Posterior vena cava (tissue), 2 donors: Measurements from ENCODE around the gene LYSMD3. TPM values are rescaled to one million over a fixed set of nuclear protein-coding genes. Genes with fewer than 3 reads are reported as not detected.
"Not testable (repeated sequence)": the region's sequence is repeated elsewhere in the genome, so short reads cannot be mapped to it uniquely, and the experiment has no call there.

ENCODE experiments used
- DNase-seq: peaks from one replicate; pipeline ENCODE4 v3.0.0-alpha.2; 2020; ENCODE audit warnings: low spot score
- intact Hi-C, 2 donors: fragments of 100-400 bp; cut with DNase I; formaldehyde crosslinking; loops; one replicate each; pipeline versions ENCODE4 v1.14.1 to v1.14.2; 2022 to 2023
- long read RNA-seq, 2 donors: library from polyadenylated mRNA; unstranded; transcript quantifications; one replicate each; pipeline ENCODE4 v2.0.0, GENCODE V29; 2020 to 2021
- total RNA-seq, 2 donors: library from RNA; stranded (reverse); fragmentation: NEBNext Ultra II Directional; extraction: Animal tissue kit (Norgen Biotek cat#: 25700); gene quantifications; one replicate each; pipeline ENCODE4 v1.2.1, GENCODE V29; 2021
- donor health status: DM: yes; HTN: yes; CAD: no.
- donor health status: DM: yes; HTN: yes; CAD: no.

Gene LYSMD3
- 10 to 100 TPM; 20.7 to 31.1 TPM for total RNA-seq
- long read RNA-seq, donor 1, full-length matches to known transcripts = 6 of 9 reads
- long read RNA-seq, donor 1, partial matches to known transcripts = 0 of 9 reads
- long read RNA-seq, donor 1, other reads (novel, unspliced or antisense) = 3 of 9 reads
- long read RNA-seq, donor 2, full-length matches to known transcripts = 2 of 7 reads
- long read RNA-seq, donor 2, partial matches to known transcripts = 0 of 7 reads
- long read RNA-seq, donor 2, other reads (novel, unspliced or antisense) = 5 of 7 reads

DNA sequence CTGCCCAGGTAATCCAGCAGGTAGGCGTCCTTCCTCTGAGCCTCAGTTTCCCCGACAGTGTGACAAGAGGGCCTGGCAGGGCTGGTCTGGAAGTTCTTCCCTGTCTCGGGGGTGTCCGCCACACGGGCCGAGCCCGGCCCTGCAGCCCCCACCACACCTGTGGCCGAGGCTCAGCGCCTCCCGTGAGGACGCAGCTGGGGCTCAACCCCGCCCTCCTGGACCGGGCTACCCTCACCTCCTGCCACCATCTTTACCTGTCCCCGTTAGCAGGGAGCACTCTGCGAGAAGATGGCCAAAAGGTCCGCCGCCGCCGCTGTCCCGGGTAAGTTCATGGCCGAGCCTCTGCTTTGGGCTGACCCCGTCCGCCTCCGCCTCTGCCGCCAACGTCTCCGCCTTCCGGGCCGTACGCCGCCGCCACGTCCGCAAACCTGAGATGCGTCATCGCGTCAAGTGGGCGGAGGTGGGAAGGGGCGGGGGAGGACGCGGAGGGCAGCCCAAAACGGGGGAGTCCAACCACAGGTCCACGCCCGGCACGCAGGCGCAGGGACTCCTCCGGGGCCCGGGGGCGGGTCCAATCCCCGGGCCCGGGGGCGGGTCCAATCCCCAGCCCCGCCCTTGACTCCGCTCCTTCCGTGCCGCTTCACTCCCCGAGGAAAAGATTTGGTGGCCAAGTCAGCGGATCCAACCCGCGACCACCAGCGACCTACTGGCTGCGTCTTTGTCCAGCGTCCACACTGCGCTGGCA, at the start of gene LYSMD3:
Gene LYSMD3 (minus strand): TSS at position 391 of the 745 bp plus-strand sequence. CDS start 4,295 bp downstream, outside the sequence.
- intact Hi-C loops = loop anchor here in 1 of 2 donors (5.0 kb wide), 1 partner anchor 87 kb away; no protein-coding TSS in a partner anchor
- DNase-seq = peak; percentile 99

DNA sequence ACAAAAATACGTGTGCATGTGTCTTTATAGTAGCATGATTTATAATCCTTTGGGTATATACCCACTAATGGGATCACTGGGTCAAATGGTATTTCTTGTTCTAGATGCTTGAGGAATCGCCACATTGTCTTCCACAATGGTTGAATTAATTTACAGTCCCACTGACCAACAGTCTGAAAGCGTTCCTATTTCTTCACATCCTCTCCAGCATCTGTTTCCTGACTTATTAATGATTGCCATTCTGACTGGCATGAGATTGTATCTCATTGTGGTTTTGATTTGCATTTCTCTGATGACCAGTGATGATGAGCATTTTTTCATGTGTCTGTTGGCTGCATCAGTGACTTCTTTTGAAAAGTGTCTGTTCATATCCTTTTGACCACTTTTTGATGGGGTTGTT, 47.2 kb upstream of the LYSMD3 start:
- DNase-seq, intact Hi-C loops: not testable (repeated sequence)

DNA sequence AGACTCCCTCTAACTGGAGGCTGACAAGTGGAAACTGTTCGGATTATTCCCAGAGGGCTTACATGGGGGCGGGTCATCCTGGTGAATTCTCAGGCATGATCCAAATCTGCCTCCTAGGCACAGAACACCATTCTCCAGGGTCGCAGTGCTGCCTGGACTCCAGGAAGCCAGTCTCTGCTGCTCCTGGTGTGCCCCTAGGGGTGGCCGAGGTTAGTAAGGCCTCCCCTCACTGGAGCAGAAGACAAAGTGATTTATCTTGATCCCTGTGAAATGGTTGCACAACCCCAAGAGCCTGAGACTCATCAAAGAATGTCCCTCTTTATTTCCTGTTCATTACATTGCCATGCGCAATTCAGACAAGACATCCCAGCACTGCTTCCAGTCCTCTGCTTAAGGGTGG, 46.3 kb upstream of the LYSMD3 start:
- no peak for DNase-seq
- intact Hi-C loops = no loop called here

DNA sequence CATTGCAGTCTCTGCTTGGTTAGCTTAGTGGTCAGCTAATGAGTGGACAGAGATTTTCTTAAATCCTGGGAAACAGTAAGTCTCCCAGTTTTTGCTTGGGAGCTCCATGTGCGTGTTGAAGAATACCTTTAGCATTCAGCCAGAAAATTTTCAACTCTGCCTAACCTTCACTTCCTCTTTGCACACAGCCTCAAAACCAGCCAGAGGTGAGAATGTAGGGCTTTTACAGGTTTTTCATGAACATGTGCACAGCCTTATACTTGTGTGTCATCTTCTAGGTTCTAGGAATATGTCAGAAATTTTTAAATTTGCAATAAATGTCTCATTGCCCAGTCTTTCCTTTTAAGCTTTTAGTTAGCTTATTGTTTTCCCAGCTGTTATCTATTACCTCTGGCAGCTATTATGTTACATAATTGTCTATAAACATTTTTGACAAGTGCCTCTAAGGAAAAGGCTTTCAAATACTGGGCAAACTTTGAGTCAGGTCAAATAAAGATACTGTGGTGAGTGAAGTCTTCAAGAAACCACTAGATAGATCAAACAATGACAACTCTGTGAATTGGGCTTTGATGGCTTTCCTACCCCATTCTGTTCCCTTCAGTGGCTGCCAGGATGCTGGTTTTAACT, 41.9 kb upstream of the LYSMD3 start:
- intact Hi-C loops = no loop called here
- DNase-seq = no peak

DNA sequence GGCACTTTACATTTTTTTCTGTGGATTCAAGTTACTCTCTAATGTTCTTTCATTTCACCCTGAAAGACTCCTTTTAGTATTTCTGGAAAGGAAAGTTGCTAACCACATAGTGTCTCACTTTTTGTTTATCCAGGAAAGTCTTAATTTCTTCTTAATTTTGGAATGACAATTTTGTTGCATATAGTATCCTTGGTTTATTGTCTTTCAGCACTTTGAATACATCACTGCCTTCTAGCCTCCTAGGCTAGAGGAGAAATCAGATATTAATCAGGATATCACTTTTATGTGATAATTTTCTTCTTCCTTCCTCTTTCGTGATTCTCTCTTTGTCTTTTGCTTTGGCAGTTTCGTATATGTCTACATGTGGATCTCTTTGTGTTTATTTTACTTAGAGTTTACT, 40.6 kb upstream of the LYSMD3 start:
- intact Hi-C loops = no loop called here
- DNase-seq = no peak

- DNase-seq = no peak
- intact Hi-C loops = no loop called here
These were observed 39.7 kb upstream of the LYSMD3 start for GRCh38 chr5:90569084-90569483.

DNA sequence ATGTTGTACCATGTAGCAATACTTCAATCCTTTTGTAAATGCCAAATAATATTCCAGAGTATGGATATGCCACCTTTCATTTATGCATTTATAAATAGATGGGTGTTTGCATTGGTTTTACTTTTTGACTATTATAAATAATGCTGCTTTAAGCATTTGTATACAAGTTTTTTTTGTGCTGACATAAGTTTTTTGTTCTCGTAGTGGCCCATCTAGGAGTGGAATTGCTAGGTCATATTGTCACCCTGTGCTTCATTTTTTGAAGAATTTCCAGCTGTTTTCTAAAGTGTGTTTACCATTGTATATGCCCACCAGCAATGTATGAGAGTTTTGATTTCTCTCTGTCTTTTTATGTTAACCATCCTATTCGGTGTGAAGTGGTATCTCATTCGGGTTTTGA, 36.1 kb upstream of the LYSMD3 start:
- intact Hi-C loops = no loop called here
- no peak for DNase-seq

DNA sequence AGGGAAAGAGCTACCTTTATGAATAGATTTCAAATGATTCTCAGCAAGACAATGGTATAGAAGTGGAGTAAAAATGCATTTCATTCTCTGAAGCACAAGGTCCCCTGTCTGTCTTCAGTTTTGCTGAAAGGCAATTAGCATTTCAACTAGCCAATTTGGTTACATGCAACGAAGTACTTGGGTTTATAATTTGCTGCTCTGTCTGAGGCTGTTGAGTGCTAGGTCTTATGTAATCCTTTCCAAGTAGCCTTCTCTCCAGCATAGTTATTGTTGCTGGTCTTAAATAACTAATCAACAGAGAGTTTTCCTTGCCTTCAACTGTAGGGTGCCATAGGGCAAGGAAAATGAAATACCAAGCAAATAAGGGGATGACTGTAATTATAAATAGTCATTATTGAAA, 33.7 kb upstream of the LYSMD3 start:
- no peak for DNase-seq
- intact Hi-C loops = no loop called here

DNA sequence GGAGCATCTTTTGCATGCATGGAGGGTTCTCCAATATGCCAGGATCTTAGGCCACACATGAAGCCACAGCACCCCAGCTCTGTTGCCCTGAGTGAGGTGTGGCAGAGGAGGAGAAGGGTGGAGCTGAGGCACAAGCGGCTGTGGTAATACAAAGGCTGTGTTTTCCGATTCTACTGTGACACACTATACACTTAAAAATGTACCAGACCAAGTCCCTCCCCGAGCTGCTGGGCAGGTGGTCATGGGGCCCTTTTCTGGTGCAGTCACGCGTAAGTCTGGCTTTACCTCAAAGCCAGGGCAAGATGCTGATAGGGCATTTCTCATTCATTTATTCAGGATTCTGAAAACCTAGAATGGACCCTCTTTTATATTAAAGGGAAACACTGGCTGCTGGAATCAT, 33.0 kb upstream of the LYSMD3 start:
- intact Hi-C loops = no loop called here

DNA sequence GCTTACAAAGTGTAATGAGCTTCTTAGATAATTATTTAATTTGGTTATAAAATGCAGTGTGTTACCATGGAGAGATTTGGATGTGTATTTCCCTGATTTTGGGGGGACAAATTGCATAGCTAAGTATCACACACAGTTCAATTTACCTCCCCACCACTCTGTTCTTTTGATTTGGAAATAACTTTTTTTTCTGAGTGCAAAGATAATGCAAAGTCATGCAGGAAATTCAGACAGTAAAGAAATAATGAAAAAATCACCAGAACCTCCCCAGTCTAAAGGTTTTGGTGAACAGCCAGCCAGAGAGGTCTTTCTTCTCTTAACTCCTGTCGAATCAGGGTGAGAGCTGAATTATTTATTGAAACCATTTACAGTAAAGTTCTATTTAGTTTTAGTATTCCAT, 32.4 kb upstream of the LYSMD3 start:
- no peak for DNase-seq
- intact Hi-C loops = no loop called here

More for the DNA sequence above, 33.0 kb upstream of the LYSMD3 start:
- no peak for DNase-seq

- intact Hi-C loops = no loop called here
- no peak for DNase-seq
These were observed 31.4 kb upstream of the LYSMD3 start for GRCh38 chr5:90560771-90561170.

DNA sequence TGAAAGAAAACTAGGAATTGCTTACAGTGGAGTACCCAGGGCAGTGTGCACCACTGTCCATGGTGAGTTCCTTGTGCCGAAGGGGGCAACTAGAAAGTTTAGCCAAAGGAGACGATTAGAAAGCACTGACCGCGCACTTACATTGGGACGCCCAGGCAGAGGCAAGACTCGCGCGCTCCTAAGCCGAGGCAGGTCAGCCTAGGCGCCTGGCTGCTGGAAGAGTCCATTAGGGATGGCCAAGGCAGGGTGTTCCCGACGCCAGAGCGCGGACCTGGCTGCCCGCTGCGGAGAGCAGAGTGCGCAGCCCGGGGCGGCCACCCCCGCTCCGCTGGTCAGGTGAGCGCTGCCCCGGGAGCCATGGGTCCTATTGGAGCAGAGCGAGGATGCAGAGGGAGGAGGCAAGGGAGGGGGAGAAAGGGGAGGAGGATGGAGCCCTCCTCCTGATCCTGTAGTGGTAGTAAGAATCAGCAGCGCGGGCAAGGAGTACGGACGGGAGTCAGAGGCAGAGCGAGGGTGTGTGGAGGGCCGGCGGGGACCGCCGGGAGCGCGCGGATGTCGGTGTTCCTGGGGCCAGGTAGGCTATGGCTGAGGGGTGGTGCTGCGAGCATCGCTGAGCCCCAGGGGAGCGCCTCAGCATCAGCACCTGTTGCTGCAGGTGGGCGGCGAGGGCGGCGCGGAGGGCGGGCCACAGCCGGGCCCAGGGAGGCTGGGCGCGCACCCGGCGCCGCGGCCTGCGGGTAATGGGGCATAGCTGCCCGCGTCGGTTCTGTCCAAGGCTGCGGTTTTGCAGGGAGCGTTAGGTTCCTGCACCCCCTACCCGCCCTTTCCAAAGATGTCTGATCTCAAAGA, 29.2 kb upstream of the LYSMD3 start, which contains the start of gene ADGRV1:
Gene ADGRV1 (plus strand): TSS at position 454 of the 849 bp plus-strand sequence. CDS start 99 bp downstream, at position 553.
- intact Hi-C loops = no loop called here
- no peak for DNase-seq

- DNase-seq = no peak
- intact Hi-C loops = no loop called here
These were observed 28.5 kb upstream of the LYSMD3 start for GRCh38 chr5:90557871-90558270.

DNA sequence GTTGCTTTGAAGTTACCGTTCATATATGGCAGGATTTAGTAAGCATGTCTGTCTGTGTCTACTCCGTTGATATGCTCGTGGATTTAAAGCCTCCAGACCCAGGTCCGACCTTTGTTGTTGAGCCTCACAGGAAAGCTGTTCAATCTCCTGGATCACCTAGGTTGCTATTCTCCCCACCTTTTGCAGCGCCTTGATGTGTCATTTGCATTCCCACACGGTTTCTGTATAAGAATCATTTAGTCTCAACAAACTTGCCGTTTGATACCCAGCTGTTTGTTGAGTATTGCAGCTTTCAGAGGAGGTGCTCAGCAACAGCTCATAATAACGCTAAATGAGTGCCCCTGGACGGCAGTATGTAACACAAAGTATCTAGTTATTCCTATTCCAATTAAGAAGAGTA, 28.0 kb upstream of the LYSMD3 start:
- intact Hi-C loops = no loop called here
- DNase-seq = no peak

DNA sequence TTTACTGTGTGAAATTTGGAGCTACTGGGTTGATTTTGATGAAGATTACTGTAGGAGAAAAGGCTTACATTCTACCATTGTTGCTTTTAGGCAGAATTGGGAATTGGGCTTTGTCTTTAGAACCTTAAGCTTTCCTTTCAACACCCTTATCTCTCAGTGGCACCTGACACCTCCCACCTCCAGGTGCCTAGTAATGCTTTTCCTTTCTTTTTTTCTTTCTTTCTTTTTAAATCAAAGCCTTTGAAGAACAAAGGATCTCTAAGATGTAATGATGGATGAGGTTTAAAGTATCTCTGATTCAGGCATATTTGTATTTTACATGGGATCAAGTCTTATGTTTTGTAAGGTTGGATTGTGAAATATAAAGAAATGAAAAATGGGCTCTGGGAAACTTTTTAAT, 26.3 kb upstream of the LYSMD3 start:
- no peak for DNase-seq
- intact Hi-C loops = no loop called here

DNA sequence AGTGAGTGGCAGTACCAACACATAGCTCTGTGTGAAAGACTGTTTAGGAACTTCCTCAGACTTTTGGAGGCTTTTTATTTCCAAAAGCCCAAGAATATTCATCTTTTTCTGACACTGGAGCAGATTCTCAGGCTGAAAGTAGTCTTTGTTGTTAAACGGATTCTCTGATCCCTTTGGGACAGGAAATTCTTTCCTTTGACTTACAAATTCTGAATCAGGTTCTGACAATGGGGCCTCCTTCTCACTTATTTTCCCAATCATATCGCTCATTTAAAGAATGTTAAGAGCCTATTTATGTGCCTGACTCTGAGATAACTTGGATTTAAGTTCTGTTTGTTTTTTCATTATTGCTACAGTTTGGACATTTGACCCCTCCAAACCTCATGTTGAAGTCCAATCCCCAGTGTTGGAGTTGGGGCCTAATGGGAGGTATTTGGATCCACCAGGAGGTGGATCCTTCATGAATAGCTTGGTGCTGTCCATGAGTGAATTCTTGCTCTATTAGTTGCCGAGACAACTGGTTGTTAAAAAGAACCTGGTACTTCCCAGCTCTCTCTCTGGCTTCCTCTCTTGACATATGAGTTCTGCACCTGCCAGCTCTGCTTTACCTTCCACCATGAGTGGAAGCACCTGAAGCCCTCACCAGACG, 25.1 kb upstream of the LYSMD3 start:
- DNase-seq = no peak
- intact Hi-C loops = no loop called here

GRCh38 chr5:90553711-90554110, 24.3 kb upstream of the LYSMD3 start:
- intact Hi-C loops = no loop called here
- no peak for DNase-seq

DNA sequence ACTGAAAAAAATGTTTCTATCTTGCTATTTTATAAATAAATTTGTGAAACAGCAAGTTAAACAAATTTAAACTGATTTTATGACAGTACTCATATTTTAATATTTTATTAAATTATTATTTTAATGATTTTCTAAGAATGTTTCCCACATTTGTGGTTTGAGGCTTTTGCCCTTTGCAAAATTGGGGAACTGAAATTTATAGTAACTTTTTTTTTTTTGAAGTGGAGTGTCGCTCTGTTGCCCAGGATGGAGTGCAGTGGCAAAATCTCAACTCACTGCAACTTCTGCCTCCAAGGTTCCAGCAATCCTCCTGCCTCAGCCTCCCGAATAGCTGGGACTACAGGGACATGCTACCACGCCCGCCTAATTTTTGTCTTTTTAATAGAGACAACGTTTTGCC, 22.0 kb upstream of the LYSMD3 start:
- no peak for DNase-seq
- intact Hi-C loops = no loop called here

GRCh38 chr5:90550963-90551362, 21.6 kb upstream of the LYSMD3 start:
- DNase-seq = no peak
- intact Hi-C loops = no loop called here
